HG03565 (cell line): ENCODE measurements around the gene SERPINA5.

Experiments used
- ATAC-seq: cut with Tn5 transposase; IDR thresholded peaks from one replicate; pipeline ENCODE4 v1.9.1; 2021; ENCODE audit warnings: mild to moderate bottlenecking, moderate library complexity; ENCODE audit not compliant: unreplicated experiment

The SERPINA5 gene

GRCh38 chr14:94548999-94549985 is 31.9 kb upstream of the SERPINA5 start:
- ATAC-seq, result no peak

DNA sequence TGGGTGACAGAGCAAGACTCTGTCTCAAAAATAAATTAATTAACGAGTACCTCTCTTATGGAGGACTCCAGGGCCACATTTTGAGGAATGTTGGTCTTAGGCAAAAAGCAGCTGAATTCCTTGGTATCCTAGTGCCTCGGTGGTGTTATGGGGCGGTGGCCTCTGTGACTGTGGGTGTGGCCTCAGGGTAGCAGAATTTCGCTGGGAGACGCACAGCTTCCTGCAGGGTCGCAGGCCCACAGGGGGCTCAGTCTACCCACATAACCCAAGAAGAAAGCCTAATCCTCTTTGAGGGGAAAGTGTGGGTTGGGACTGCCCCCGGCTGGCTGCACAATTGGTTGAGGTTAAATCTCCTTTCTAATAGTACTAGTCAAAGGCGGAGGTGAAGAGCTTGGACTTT is 31.2 kb upstream of the SERPINA5 start:
- ATAC-seq, result no peak

- no peak for ATAC-seq
These were observed 25.2 kb upstream of the SERPINA5 start for GRCh38 chr14:94555991-94556390.

GRCh38 chr14:94557327-94557726 is 23.9 kb upstream of the SERPINA5 start:
- ATAC-seq, result no peak

DNA sequence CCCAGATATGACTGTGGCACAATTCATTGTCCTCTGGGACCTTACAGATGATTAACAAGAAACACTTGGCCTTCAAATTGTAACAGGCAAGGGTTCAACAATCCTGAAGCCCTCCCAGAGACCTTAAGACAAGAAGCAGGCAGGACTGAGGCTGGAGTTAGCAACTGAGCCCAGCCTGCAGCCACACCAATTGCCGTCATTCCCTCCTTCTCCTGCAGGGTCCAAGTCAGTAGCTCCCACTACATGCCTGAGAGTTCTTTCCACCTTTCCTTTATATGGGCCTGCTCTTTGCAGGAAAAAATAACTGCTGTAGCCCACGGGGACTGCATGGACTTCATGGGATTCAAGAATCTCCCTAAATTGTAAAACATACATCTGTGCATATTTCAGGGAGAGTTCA is 22.4 kb upstream of the SERPINA5 start:
- ATAC-seq, result no peak

DNA sequence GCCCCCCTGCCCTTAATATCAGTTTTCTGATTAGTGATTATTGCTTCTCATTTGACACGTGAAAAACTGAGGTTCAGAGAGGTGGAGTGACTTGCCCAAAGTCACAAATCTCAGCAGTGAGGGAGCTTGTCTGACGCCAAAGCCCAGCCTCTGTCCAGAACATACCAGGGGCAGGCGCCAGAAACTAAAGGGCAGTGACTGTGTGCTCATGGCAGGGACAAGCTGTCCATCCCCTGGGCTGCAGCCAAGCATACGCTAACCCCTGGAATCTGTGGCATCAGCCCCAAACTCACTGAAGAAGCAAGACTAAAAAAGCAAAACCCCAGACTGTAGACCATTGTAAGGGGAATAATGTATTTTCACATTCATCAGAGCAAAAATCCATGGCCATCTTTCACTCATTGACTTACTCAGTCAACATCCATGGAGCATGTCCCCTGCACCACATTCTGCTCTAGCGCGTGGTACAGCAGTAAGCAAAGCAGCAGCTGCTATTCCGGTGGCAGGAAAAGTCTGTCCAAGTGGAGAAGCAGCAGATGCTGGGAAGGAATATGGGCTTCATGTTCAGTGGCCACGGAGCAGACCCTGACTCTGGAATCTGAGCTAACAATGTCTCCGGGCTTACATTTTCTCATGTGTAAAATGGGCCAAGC is 21.5 kb upstream of the SERPINA5 start:
- ATAC-seq, result no peak

DNA sequence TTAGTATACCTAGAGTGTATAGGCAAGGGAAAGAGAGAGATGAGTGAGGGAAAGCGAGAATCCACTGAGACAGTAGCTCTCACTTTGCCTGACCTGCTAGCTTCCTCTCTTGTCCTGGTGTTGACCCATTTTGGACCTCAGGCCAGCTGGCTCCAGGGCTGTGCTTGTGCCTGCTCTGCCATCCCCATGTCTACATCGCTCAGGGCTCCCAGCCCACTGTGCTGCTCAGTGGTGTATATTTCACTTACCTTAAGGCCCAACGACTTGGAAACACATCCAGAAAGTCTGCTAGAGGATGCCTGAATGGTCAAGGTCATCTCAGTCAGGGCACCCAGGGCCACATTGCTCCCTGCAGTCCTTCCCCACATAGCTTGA is 20.9 kb upstream of the SERPINA5 start:
- no peak for ATAC-seq

GRCh38 chr14:94560751-94561655 is 20.2 kb upstream of the SERPINA5 start, which contains the start of gene SERPINA4:
Gene SERPINA4, plus strand, starts transcription at chr14:94561442. Its CDS starts 2,041 bp downstream, at chr14:94563483.
- no peak for ATAC-seq

DNA sequence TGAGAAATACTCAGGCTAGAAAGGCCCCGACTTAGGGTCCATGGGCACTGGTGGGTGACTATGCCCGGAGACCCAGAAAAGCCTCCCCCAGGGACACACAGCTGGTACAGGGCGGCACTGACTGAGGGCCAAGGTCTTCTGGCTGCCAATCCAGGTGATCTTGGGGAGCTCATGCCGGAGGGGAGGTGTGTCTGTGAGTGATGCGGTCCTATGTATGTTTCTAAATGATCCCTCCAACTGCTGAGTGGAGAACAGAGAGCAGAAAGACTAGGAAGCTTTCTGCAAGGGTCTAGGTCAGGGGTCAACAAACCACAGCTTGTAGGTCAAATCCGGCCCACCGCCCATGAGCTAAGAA is 19.6 kb upstream of the SERPINA5 start:
- no peak for ATAC-seq

DNA sequence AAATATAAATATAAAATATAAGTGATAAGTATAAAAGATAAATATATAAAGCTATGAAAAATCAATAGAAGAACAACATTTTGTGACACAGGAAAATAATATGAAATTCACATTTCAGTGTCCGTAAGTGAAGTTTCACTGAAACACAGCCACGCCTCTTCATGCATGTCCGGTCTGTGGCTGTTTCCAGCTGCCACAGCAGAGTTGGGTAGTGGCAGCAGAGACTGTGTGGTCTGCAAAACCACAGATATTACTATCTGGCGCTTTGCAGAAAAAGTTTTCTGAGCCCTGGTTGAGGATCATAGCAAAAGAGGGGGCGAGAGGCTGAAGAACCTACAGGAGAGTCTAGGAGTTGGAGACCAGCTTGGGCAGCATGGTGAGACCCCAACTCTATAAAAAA is 19.2 kb upstream of the SERPINA5 start:
- ATAC-seq, result no peak

DNA sequence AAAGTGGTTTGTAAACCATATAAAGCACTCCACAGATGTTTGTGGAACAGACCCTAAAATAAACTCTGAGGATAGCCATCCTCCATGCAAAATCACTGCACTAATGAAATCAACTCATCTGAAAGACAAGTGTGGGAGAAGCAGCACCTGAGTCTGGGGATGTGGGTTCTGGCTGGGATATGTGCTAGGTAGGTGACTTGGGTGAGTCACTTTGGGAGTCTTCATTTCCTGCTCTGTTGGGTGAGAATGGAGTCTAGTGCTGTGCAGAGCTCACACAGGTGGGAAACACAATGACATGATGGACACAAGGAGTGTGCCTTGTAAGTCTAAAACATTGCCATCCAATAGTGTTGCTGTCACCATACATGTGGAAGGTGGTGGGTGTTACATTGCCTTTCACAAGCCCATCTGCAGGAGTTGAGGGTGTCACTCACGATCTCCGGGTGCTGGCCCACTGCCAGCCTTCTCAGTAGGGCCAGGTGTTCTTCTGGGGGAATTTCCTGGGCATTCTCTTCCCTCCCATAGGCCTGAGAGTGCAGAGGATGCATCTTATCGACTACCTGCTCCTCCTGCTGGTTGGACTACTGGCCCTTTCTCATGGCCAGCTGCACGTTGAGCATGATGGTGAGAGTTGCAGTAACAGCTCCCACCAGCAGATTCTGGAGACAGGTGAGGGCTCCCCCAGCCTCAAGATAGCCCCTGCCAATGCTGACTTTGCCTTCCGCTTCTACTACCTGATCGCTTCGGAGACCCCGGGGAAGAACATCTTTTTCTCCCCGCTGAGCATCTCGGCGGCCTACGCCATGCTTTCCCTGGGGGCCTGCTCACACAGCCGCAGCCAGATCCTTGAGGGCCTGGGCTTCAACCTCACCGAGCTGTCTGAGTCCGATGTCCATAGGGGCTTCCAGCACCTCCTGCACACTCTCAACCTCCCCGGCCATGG is 18.0 kb upstream of the SERPINA5 start:
- no peak for ATAC-seq

GRCh38 chr14:94564381-94564780 is 16.8 kb upstream of the SERPINA5 start:
- no peak for ATAC-seq

DNA sequence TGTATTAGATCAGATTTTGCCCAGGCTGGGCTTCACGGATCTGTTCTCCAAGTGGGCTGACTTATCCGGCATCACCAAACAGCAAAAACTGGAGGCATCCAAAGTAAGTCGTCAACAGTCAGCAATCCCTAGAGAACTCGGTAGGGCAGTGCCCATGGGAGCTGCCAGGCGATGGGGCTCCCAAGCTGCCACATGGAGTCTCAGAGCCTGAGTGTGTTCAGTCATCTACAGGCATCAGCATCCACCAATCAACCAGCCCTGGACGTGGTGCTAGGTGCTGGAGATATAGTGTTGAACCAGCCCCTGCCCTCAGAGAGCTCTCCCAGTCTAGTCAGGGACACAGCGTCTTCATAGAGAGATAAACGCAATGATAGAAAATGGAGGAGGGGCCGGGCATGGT is 13.0 kb upstream of the SERPINA5 start:
- no peak for ATAC-seq

- no peak for ATAC-seq
These were observed 11.7 kb upstream of the SERPINA5 start for GRCh38 chr14:94569381-94570001.

DNA sequence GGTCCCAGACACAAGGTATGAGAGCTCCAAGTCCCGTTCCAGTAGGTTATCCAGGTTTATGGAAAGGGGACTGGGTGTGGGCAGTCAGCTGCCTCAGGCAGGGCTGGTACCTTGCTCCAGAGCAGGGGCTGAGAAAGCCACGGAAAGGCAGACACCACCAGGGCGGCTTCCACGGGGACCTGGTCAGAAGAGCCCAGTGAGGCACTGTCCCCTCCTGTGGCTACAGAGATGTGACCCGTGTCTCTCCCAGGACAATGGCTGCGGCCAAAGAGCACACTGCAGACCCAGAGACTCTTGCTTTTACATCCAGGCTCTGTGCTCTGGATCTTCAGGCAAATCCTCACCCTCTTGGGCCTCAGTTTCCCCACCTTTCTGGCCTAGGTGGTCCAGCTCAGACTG is 11.2 kb upstream of the SERPINA5 start:
- no peak for ATAC-seq

DNA sequence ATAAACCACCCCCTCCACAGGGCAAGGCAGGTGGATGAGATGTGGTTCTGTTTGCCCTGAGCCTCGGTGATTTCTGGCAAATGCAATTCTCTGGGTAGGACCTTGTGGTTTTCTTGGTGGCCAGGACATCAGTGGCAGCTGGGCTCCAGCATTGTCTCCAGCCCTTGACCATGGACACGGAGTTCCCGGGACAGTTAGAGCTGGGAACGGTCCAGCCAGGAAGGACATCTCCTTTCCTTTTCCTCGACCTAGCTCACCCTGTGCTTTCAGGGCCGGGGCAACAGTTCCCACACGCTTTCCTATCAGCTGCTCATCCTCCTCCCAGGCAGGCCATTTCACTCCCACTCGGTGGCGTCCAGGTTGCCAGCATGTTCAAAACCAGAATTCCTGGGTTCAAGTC is 10.8 kb upstream of the SERPINA5 start:
- no peak for ATAC-seq

- no peak for ATAC-seq
These were observed 9.8 kb upstream of the SERPINA5 start for GRCh38 chr14:94571395-94571794.

DNA sequence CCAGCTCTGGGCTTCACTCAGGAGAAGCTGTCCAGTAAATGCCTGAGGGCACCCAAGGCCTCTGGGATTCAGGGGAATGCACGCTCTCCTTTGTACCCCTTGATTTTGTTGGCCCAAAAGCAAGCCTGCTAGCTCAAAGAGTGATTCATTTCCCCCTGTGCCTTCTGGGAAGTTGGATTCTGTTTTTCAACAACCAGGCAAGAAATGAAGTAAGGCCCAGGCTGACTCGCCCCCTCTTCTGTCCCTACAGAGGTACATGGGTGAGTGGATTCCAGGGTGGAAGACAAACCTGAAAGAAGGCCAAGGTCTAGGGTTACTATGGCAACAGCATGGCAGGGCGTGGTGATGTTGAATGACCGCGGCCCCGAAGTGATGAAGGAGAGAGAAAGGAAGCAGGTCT is 9.3 kb upstream of the SERPINA5 start:
- ATAC-seq, result no peak

GRCh38 chr14:94572637-94573303 is 8.5 kb upstream of the SERPINA5 start:
- ATAC-seq, result no peak
